Liver (tissue), 9 donors: ENCODE measurements around the gene COL6A3. TPM values are rescaled to one million over a fixed set of nuclear protein-coding genes. Genes with fewer than 3 reads are reported as not detected.

ENCODE experiments used
- DNase-seq: peaks from one replicate; pipeline ENCODE4 v3.0.0-alpha.2; 2017; ENCODE audit warnings: low spot score
- H3K27ac ChIP-seq, 2 donors: one replicate each; pipeline ENCODE4 v1.7.0; 2013; ENCODE audit warnings: inconsistent platforms in 2 of 2, low read length in 2 of 2, control low read depth in 1 of 2, low read depth in 1 of 2, mild to moderate bottlenecking in 1 of 2
- H3K27me3 ChIP-seq, 4 donors: one replicate each; pipeline versions ENCODE4 v1.6.1 to v1.7.0; 2013; ENCODE audit warnings: low read length in 3 of 4, inconsistent platforms in 1 of 4, mild to moderate bottlenecking in 1 of 4, moderate library complexity in 1 of 4; ENCODE audit not compliant: control insufficient read depth in 4 of 4, insufficient read depth in 4 of 4
- H3K36me3 ChIP-seq, 4 donors: one replicate each; pipeline versions ENCODE4 v1.6.1 to v1.7.0; 2013; ENCODE audit warnings: low read length in 3 of 4, mild to moderate bottlenecking in 3 of 4, low read depth in 1 of 4, moderate library complexity in 1 of 4; ENCODE audit not compliant: control insufficient read depth in 4 of 4, insufficient read depth in 3 of 4
- H3K4me1 ChIP-seq, 4 donors: one replicate each; pipeline versions ENCODE4 v1.6.1 to v1.7.0; 2013; ENCODE audit warnings: low read length in 3 of 4, mild to moderate bottlenecking in 3 of 4, moderate library complexity in 1 of 4; ENCODE audit not compliant: control insufficient read depth in 4 of 4, insufficient read depth in 4 of 4
- H3K4me3 ChIP-seq, 3 donors: one replicate each; pipeline versions ENCODE4 v1.6.1 to v1.7.0; 2013; ENCODE audit warnings: low read length in 3 of 3, control low read depth in 1 of 3, low read depth in 1 of 3, mild to moderate bottlenecking in 1 of 3
- H3K9ac ChIP-seq, 2 donors: one replicate each; pipeline ENCODE4 v1.7.0; 2013; ENCODE audit warnings: low read length in 2 of 2, mild to moderate bottlenecking in 2 of 2, moderate library complexity in 2 of 2, control low read depth in 1 of 2, low read depth in 1 of 2
- H3K9me3 ChIP-seq, 4 donors: one replicate each; pipeline versions ENCODE4 v1.6.1 to v1.7.0; 2013; ENCODE audit warnings: low read length in 3 of 4; ENCODE audit not compliant: control insufficient read depth in 4 of 4
- EGR1 ChIP-seq, 2 donors: IDR thresholded peaks; 2 replicates each; pipeline ENCODE4 v1.6.1; 2016 to 2018; ENCODE audit warnings: antibody characterized with exemption in 2 of 2, low read depth in 2 of 2
- FOXA1 ChIP-seq: IDR thresholded peaks from 2 replicates; pipeline ENCODE4 v1.6.1; 2016; ENCODE audit warnings: antibody characterized with exemption
- GABPA ChIP-seq, 2 donors: IDR thresholded peaks in 1 of 2; conservative IDR thresholded peaks in 1 of 2; 2 replicates each; pipeline ENCODE4 v1.6.1; 2016; ENCODE audit warnings: antibody characterized with exemption in 2 of 2, mild to moderate bottlenecking in 1 of 2, moderate library complexity in 1 of 2
- HNF4A ChIP-seq, 2 donors: conservative IDR thresholded peaks; 2 replicates each; pipeline ENCODE4 v1.6.1; 2016; ENCODE audit warnings: antibody characterized with exemption in 2 of 2, mild to moderate bottlenecking in 2 of 2
- HNF4G ChIP-seq: IDR thresholded peaks from 2 replicates; pipeline ENCODE4 v1.6.1; 2016; ENCODE audit warnings: antibody characterized with exemption
- JUND ChIP-seq, 2 donors: IDR thresholded peaks; 2 replicates each; pipeline ENCODE4 v1.6.1; 2016; ENCODE audit warnings: antibody characterized with exemption in 2 of 2
- NR2F2 ChIP-seq: IDR thresholded peaks from 2 replicates; pipeline ENCODE4 v1.6.1; 2016; ENCODE audit warnings: antibody characterized with exemption
- RAD21 ChIP-seq, 2 donors: IDR thresholded peaks; 2 replicates each; pipeline ENCODE4 v1.6.1; 2016; ENCODE audit warnings: antibody characterized with exemption in 2 of 2, mild to moderate bottlenecking in 2 of 2
- RXRA ChIP-seq, 2 donors: IDR thresholded peaks; 2 replicates each; pipeline ENCODE4 v1.6.1; 2017 to 2018; ENCODE audit warnings: antibody characterized with exemption in 2 of 2, mild to moderate bottlenecking in 1 of 2
- SP1 ChIP-seq: IDR thresholded peaks from 2 replicates; pipeline ENCODE4 v1.6.1; 2018; ENCODE audit warnings: antibody characterized with exemption, mild to moderate bottlenecking
- TAF1 ChIP-seq: conservative IDR thresholded peaks from 2 replicates; pipeline ENCODE4 v1.6.1; 2016; ENCODE audit warnings: antibody characterized with exemption, mild to moderate bottlenecking
- YY1 ChIP-seq: IDR thresholded peaks from 2 replicates; pipeline ENCODE4 v1.6.1; 2016; ENCODE audit warnings: antibody characterized with exemption, mild to moderate bottlenecking
- WGBS: extraction: QIAGEN DNeasy Blood & Tissue Kit; methylation state at CpG from one replicate; pipeline ENCODE4 v1.1.7; 2013; 5-methylcytosine and 5-hydroxymethylcytosine counted together
- polyA plus RNA-seq, 2 donors: library from polyadenylated mRNA; stranded (reverse) in 1 of 2; unstranded in 1 of 2; fragments of 200-250 nt in 1 of 2; fragments of >200 nt in 1 of 2; fragmentation: Nextera tagmentation in 1 of 2; extraction: Ambion mirVana in 1 of 2; gene quantifications; one replicate each; pipeline versions ENCODE4 v1.2.1 to v1.2.3, GENCODE V29; 2013 to 2015
- total RNA-seq, 2 donors: library from RNA; depleted of rRNA; stranded (reverse); fragments of >200 nt; gene quantifications; one replicate each; pipeline ENCODE4 v1.2.3, GENCODE V29; 2014
- TF ChIP-seq, protein P1 (sequence below): IDR thresholded peaks from 2 replicates; pipeline ENCODE4 v1.6.1; 2016; ENCODE audit warnings: antibody characterized with exemption
- TF ChIP-seq, protein P2 (sequence below): IDR thresholded peaks from 2 replicates; pipeline ENCODE4 v1.6.1; 2016; ENCODE audit warnings: antibody characterized with exemption
- TF ChIP-seq, protein P3 (sequence below): fragments of 150-350 bp; IDR thresholded peaks from 2 replicates; pipeline ENCODE4 v1.5.1; 2017; ENCODE audit warnings: improper control_type of control experiment, low read depth, low read length; ENCODE audit not compliant: missing input control
- TF ChIP-seq, protein P4 (sequence below): IDR thresholded peaks from 2 replicates; pipeline ENCODE4 v1.6.1; 2016; ENCODE audit warnings: antibody characterized with exemption
- TF ChIP-seq, protein P5 (sequence below): IDR thresholded peaks from 2 replicates; pipeline ENCODE4 v1.6.1; 2016; ENCODE audit warnings: antibody characterized with exemption, mild to moderate bottlenecking
- donor health status: healthy.
- donor health status: healthy.
- donor health status: healthy.
- donor health status: healthy.
- donor health status: healthy.

The COL6A3 gene
- total and polyA plus RNA-seq, 4 donors: 1.7 to 28.7 (median 17.5) TPM

DNA sequence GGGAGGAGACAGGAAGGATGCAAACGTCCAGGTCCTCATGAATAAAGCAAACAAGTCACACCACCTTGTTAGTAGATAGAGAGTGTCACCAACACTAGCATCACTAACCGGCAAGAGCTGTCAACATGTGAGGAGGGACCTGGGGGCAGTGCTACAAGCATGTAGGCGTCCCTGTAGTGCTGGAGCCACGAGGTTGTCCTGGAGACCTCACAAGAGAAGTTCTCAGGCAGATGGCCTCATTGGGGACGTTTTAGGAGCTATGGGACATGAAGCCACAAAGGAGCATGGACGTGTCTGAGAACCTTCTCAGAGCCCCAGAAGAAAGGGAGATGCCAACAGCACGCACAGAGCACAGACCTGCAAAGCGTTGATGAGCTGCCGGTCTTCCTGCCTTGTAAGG, 70.0 kb downstream of the COL6A3 start:
- Histone ChIP-seq H3K27ac (no peak overlapping the region), H3K4me3 (no peak overlapping the region), H3K9me3 (no peaks in the 10 kb centered on the region), H3K27me3 (no peaks in the 10 kb centered on the region), H3K9ac (no peak overlapping the region), H3K36me3 (no peaks in the 10 kb centered on the region), H3K4me1 (no peaks in the 10 kb centered on the region)
- 75% methylated on average over 9 of the region's 9 CpGs for WGBS
- TF ChIP-seq HNF4G: no peak
- TF ChIP-seq, protein P1, sequence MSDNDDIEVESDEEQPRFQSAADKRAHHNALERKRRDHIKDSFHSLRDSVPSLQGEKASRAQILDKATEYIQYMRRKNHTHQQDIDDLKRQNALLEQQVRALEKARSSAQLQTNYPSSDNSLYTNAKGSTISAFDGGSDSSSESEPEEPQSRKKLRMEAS: no peak
- no peak for TF ChIP-seq FOXA1
- no peak for TF ChIP-seq HNF4A (conservative IDR thresholded peaks at IDR 0.05)
- TF ChIP-seq, protein P2, sequence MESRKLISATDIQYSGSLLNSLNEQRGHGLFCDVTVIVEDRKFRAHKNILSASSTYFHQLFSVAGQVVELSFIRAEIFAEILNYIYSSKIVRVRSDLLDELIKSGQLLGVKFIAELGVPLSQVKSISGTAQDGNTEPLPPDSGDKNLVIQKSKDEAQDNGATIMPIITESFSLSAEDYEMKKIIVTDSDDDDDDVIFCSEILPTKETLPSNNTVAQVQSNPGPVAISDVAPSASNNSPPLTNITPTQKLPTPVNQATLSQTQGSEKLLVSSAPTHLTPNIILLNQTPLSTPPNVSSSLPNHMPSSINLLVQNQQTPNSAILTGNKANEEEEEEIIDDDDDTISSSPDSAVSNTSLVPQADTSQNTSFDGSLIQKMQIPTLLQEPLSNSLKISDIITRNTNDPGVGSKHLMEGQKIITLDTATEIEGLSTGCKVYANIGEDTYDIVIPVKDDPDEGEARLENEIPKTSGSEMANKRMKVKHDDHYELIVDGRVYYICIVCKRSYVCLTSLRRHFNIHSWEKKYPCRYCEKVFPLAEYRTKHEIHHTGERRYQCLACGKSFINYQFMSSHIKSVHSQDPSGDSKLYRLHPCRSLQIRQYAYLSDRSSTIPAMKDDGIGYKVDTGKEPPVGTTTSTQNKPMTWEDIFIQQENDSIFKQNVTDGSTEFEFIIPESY: no peak
- no peak for TF ChIP-seq GABPA (IDR thresholded peaks at IDR 0.05 in 1 of 2, conservative IDR thresholded peaks at IDR 0.05 in 1 of 2)
- TF ChIP-seq SP1: no peak
- no peak for TF ChIP-seq YY1
- no peak for TF ChIP-seq JUND (IDR thresholded peaks at IDR 0.05)
- TF ChIP-seq RAD21 (IDR thresholded peaks at IDR 0.05): no peak
- no peak for TF ChIP-seq NR2F2
- TF ChIP-seq RXRA (IDR thresholded peaks at IDR 0.05): no peak
- TF ChIP-seq, protein P3, sequence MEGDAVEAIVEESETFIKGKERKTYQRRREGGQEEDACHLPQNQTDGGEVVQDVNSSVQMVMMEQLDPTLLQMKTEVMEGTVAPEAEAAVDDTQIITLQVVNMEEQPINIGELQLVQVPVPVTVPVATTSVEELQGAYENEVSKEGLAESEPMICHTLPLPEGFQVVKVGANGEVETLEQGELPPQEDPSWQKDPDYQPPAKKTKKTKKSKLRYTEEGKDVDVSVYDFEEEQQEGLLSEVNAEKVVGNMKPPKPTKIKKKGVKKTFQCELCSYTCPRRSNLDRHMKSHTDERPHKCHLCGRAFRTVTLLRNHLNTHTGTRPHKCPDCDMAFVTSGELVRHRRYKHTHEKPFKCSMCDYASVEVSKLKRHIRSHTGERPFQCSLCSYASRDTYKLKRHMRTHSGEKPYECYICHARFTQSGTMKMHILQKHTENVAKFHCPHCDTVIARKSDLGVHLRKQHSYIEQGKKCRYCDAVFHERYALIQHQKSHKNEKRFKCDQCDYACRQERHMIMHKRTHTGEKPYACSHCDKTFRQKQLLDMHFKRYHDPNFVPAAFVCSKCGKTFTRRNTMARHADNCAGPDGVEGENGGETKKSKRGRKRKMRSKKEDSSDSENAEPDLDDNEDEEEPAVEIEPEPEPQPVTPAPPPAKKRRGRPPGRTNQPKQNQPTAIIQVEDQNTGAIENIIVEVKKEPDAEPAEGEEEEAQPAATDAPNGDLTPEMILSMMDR: no peak
- TF ChIP-seq EGR1 (IDR thresholded peaks at IDR 0.05; ENCODE audit: low read depth in 2 of 2): no peak
- TF ChIP-seq, protein P4, sequence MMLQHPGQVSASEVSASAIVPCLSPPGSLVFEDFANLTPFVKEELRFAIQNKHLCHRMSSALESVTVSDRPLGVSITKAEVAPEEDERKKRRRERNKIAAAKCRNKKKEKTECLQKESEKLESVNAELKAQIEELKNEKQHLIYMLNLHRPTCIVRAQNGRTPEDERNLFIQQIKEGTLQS: no peak
- no peak for TF ChIP-seq TAF1
- no peak for DNase-seq

DNA sequence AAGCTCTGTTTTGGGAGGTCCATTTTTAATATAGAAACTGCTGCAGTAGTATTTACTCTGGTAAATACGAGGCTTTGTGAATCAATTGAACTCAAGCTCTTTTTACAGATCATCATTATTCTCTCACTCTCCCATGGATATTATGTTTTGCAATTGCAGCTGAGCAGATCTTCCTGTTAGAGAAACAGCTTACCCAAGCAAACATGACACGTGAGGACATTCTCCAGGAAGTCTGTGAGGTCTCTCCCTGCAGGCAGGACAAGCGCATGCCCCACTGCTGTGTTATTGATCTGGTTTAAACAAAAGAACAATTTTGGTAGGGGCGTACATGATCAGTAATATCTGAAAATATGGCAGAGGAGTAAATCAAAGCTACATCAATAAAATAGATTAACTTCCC, 72.1 kb downstream of the COL6A3 start:
- H3K4me1 ChIP-seq: no peaks in the 10 kb centered on the region
- H3K36me3 ChIP-seq: no peaks in the 10 kb centered on the region
- no peak overlapping the region for H3K27ac ChIP-seq
- no peak for DNase-seq
- TF ChIP-seq HNF4G: no peak
- no peak for TF ChIP-seq YY1
- TF ChIP-seq EGR1 (IDR thresholded peaks at IDR 0.05; ENCODE audit: low read depth in 2 of 2): no peak
- peak; percentile 7 to 9 for TF ChIP-seq RAD21 (IDR thresholded peaks at IDR 0.05)
- H3K9me3 ChIP-seq: no peaks in the 10 kb centered on the region
- H3K27me3 ChIP-seq: no peaks in the 10 kb centered on the region
- H3K9ac ChIP-seq: no peak overlapping the region
- H3K4me3 ChIP-seq: no peak overlapping the region
- 32% methylated on average over 4 of the region's 4 CpGs for WGBS

DNA sequence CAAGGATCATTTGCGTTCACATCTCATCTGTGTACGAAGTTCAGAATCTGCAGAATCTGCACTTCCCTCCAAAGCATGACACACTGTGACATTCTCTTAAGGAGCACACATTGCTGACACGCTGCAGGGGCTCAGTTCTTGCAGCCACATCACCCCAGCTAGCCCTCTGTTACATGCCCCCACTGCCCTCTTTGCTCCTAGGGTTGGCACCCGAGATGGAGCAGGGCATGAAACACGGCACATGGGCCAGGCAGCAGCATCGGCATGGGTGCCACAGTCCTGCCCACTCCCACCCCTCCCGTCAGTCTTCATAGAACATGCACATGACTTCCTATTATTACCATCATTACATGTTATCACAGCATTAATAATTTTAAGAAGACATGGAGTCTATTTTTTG, 76.4 kb downstream of the COL6A3 start:
- Histone ChIP-seq H3K27ac (no peak overlapping the region), H3K9me3 (no peaks in the 10 kb centered on the region), H3K4me3 (no peak overlapping the region), H3K9ac (no peak overlapping the region), H3K27me3 (no peaks in the 10 kb centered on the region), H3K4me1 (no peaks in the 10 kb centered on the region), H3K36me3 (no peaks in the 10 kb centered on the region)
- 79% methylated on average over 7 of the region's 7 CpGs for WGBS
- no peak for DNase-seq
- TF ChIP-seq YY1 (no peak), RXRA (IDR thresholded peaks at IDR 0.05) (no peak), TAF1 (no peak), GABPA (IDR thresholded peaks at IDR 0.05 in 1 of 2, conservative IDR thresholded peaks at IDR 0.05 in 1 of 2) (no peak), SP1 (no peak), NR2F2 (no peak), HNF4G (no peak), RAD21 (IDR thresholded peaks at IDR 0.05) (no peak), JUND (IDR thresholded peaks at IDR 0.05) (no peak), FOXA1 (no peak)
- TF ChIP-seq, protein P1: no peak
- TF ChIP-seq, protein P3: no peak
- TF ChIP-seq, protein P5, sequence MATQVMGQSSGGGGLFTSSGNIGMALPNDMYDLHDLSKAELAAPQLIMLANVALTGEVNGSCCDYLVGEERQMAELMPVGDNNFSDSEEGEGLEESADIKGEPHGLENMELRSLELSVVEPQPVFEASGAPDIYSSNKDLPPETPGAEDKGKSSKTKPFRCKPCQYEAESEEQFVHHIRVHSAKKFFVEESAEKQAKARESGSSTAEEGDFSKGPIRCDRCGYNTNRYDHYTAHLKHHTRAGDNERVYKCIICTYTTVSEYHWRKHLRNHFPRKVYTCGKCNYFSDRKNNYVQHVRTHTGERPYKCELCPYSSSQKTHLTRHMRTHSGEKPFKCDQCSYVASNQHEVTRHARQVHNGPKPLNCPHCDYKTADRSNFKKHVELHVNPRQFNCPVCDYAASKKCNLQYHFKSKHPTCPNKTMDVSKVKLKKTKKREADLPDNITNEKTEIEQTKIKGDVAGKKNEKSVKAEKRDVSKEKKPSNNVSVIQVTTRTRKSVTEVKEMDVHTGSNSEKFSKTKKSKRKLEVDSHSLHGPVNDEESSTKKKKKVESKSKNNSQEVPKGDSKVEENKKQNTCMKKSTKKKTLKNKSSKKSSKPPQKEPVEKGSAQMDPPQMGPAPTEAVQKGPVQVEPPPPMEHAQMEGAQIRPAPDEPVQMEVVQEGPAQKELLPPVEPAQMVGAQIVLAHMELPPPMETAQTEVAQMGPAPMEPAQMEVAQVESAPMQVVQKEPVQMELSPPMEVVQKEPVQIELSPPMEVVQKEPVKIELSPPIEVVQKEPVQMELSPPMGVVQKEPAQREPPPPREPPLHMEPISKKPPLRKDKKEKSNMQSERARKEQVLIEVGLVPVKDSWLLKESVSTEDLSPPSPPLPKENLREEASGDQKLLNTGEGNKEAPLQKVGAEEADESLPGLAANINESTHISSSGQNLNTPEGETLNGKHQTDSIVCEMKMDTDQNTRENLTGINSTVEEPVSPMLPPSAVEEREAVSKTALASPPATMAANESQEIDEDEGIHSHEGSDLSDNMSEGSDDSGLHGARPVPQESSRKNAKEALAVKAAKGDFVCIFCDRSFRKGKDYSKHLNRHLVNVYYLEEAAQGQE: no peak
